Skin epidermis (tissue), 12 donors: ENCODE results near the gene INTS4.
"Not testable (repeated sequence)": the region's sequence is repeated elsewhere in the genome, so short reads cannot be mapped to it uniquely, and the experiment has no call there.

Source experiments
- H3K27ac ChIP-seq, 21 experiments: fragments of 200-600 bp; sonication (generic) in 11 of 21; one replicate each; pipeline ENCODE4 v1.5.0; 2020; ENCODE audit warnings: mild to moderate bottlenecking in 3 of 21, inconsistent platforms in 2 of 21, moderate library complexity in 2 of 21
- H3K4me3 ChIP-seq, 7 experiments: fragments of 200-600 bp; sonication (generic) in 2 of 7; one replicate each; pipeline ENCODE4 v1.5.0; 2020; ENCODE audit warnings: inconsistent platforms in 2 of 7, mild to moderate bottlenecking in 2 of 7, moderate library complexity in 1 of 7

INTS4 gene, protein sequence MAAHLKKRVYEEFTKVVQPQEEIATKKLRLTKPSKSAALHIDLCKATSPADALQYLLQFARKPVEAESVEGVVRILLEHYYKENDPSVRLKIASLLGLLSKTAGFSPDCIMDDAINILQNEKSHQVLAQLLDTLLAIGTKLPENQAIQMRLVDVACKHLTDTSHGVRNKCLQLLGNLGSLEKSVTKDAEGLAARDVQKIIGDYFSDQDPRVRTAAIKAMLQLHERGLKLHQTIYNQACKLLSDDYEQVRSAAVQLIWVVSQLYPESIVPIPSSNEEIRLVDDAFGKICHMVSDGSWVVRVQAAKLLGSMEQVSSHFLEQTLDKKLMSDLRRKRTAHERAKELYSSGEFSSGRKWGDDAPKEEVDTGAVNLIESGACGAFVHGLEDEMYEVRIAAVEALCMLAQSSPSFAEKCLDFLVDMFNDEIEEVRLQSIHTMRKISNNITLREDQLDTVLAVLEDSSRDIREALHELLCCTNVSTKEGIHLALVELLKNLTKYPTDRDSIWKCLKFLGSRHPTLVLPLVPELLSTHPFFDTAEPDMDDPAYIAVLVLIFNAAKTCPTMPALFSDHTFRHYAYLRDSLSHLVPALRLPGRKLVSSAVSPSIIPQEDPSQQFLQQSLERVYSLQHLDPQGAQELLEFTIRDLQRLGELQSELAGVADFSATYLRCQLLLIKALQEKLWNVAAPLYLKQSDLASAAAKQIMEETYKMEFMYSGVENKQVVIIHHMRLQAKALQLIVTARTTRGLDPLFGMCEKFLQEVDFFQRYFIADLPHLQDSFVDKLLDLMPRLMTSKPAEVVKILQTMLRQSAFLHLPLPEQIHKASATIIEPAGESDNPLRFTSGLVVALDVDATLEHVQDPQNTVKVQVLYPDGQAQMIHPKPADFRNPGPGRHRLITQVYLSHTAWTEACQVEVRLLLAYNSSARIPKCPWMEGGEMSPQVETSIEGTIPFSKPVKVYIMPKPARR

DNA sequence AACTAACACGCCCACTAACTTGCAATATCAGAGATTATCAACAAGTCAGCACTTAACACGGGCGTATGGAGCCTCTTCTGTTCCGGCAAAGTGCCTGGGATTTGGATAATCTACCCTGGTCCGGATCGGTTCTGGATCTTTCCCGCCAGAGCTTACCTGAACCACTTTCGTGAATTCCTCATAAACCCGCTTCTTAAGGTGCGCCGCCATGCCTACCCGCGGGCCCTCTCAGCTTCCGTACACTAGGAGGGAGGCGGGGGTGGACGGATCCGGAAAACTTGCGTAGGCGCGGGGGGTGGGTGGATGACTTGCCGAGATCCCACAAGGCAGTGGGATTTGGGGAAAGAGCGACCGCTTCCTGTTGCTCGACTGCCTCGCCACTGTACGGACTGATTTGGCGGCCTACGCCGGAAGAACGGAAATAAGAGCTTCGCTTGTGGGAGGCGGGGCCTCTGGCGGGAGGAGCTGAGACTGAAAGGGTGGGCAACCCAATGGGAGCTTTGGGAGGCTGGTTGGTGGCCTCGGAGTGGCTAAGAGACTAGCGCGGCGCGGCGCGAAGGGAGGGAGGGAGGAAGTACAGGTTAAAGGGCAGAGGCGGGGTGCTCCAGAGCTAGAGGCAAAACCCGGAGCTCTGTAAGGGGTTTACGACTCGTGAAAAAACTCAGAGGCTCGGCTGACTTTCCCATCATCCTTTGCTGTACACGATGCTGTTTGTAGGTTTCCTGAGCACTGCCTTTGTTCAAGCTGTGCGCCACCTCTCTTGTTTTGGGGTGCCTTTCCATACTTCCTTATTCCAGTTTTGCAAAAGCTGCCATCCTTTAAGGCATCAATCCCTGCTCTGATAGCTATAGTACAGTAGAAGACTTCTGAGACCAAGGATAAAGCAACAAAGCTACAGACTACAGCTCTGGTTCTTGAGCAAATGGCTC lies at the start of gene INTS4:
TSS of gene INTS4 (minus strand) at position 235 of the 929 bp plus-strand sequence. CDS start at position 210, 25 bp downstream.
- H3K27ac ChIP-seq: peak within 1 kb of the TSS; percentile 39 to 89 (median 77)
- H3K4me3 ChIP-seq: peak within 1 kb of the TSS; percentile 57 to 75 (median 64)

GRCh38 chr11:78041843-78042440 lies 47.5 kb upstream of the INTS4 start:
- Histone ChIP-seq H3K4me3 (no peak overlapping the region), H3K27ac (no peak overlapping the region)

GRCh38 chr11:78041380-78041719 lies 46.9 kb upstream of the INTS4 start:
- H3K4me3 ChIP-seq, H3K27ac ChIP-seq: not testable (repeated sequence)

GRCh38 chr11:78040691-78041379 lies 46.4 kb upstream of the INTS4 start:
- H3K4me3 ChIP-seq: peak overlapping the region in 1 of 7 experiments; percentile 22
- peak overlapping the region in 11 of 21 experiments; percentile 34 to 84 (median 75) for H3K27ac ChIP-seq

DNA sequence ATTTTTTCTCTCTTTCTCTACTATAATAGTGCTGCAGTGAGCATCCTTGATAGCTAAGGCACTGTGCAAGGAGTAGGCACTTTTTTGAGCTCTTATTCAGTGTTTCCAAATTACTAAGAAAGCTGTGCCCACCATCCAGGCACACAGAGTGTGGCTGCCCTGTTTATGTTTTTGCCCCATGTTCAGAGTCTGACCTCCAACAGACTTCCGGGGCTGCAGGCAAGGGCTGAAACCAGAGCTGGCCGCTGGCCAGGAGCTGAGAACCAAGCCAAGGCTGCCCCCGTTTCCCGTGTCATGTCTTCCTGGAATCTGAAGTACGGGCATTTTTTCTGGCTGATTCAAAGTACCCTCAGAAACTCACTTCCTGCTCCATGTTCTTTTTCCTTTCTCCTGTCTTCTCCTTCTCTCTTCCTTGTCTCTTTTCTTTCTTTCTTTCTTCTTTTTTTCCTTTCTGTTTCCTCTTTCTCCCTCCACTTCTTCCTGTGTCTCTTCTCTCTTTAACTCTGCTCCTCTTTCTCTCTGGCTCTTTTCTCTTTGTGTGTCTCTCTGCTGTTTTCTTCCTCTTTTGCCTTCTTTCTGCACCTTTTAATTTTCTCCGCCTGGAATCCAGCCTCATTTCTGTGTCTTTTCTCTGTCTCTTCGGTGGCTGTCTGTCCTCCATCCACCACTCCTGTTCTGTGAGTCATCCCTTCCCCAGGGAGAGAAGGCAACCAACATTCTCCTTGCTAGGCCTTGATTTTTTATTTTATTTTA lies 45.6 kb upstream of the INTS4 start:
- peak overlapping the region in 1 of 7 experiments; percentile 22 for H3K4me3 ChIP-seq
- peak overlapping the region in 19 of 21 experiments; percentile 26 to 84 (median 73) for H3K27ac ChIP-seq

GRCh38 chr11:78039391-78039918 lies 45.0 kb upstream of the INTS4 start:
- peak overlapping the region in 15 of 21 experiments; percentile 26 to 84 (median 75) for H3K27ac ChIP-seq
- H3K4me3 ChIP-seq: peak overlapping the region in 1 of 7 experiments; percentile 22

- Histone ChIP-seq H3K4me3 (no peak overlapping the region), H3K27ac (no peak overlapping the region)
Measured at GRCh38 chr11:78038697-78039313, 44.3 kb upstream of the INTS4 start.

DNA sequence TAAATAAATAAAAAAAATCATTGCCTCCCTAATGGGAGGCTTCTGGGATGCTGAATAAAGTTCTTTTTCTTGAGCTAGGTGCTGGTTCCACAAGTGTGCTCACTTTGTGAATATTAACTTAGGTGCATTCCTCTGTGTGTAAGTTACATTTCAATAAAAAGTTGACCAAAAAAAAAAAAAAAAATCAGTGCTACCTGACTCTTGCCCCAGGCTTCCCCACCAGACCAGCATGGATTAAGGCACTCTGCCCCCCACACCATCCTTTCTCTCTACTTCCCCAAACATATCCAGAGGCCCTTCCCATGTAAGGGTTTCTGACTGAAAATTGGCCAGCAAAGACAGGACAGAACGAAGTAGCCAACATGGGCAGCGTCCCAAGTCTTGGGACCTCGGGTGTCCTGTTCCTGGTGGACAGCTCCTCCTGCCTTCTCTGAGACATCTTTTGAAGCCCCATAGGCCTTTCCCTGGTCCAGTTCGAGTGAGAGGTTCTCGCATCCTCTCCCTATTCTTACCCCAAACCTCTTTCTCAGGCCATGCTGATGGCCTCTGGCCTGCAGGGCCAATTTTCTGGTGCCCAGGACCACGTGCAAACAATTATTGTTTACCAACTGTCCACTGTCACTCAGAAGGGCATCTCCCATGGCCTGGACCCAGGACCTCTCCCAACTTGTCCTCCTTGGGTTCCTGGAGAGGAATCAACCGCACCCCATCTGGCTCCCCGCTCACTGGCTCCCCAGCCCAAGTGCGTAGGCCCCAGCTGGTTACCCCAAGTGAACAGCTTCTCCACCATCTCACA lies 43.6 kb upstream of the INTS4 start:
- H3K27ac ChIP-seq: no peak overlapping the region
- H3K4me3 ChIP-seq: no peak overlapping the region

GRCh38 chr11:78037056-78037455 lies 42.6 kb upstream of the INTS4 start:
- Histone ChIP-seq H3K4me3 (no peak overlapping the region), H3K27ac (no peak overlapping the region)

- Histone ChIP-seq H3K27ac (no peak overlapping the region), H3K4me3 (no peak overlapping the region)
Measured at GRCh38 chr11:78036313-78036712, 41.8 kb upstream of the INTS4 start.

- H3K4me3 ChIP-seq: no peak overlapping the region
- no peak overlapping the region for H3K27ac ChIP-seq
Measured at GRCh38 chr11:78034623-78035022, 40.2 kb upstream of the INTS4 start.

- no peak overlapping the region for H3K27ac ChIP-seq
- H3K4me3 ChIP-seq: no peak overlapping the region
Measured at GRCh38 chr11:78033040-78033439, 38.6 kb upstream of the INTS4 start.

DNA sequence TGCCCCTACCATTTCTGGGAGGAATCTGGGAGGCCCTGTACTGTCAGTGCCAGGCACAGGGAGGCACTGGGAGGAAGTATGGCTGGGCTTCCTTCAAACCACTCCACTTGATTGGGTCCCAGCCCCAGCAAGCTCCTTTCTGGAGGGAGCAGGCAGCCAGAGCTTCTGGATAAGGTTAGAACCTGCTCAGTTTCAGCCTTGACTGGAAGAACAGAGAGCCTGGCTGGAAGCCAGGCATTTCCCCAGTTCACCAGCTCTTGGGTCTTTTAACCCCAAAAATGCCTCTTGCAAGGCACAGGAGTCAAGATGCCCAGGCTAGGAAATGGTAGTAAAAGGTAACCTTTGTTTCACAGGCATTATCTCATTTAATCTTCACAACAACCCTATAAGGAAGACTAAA lies 37.6 kb upstream of the INTS4 start:
- no peak overlapping the region for H3K27ac ChIP-seq

GRCh38 chr11:78031629-78032028 lies 37.2 kb upstream of the INTS4 start:
- Histone ChIP-seq H3K4me3 (no peak overlapping the region), H3K27ac (no peak overlapping the region)

More for the DNA sequence above, 37.6 kb upstream of the INTS4 start:
- no peak overlapping the region for H3K4me3 ChIP-seq

DNA sequence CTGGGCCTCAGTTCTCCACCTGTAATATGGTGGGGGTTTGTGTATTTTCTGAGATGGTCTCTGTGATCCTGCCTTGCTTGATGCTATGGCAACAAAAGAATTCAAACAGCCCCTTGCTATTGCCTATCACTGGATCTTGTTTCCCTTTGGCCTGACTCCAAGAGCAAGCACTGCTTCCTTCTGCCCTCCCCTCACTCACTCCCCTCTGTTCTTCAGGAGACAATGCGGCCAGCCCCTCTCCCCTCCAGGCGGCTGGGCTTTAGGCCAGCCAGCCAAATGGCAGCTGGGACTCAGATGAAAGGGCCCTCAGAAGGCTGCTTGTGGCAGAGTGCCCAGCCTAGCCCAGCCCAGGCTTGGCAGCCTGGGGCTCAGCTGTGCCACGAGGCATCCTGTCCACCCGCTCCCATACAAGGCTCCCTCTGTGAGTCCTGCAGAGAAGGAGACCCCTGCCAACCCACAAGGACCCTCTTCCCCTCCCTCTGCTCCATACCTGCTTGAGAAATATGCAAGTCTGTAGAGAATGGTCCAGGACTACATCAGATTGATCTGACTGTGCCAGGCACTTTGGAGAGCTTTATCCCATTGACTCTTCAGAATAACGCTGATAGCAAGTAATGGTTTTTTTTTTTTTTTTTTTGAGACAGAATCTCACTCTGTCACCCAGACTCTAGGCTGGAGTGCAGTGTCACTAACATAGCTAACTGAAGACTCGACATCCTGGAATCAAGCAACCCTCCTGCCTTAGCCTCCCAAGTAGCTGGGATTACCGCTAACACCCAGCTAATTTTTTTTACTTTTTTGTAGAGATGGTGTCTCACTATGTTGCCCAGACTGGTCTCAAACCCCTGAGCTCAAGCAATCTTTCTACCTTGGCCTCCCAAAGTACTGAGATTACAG lies 36.2 kb upstream of the INTS4 start:
- no peak overlapping the region for H3K4me3 ChIP-seq
- H3K27ac ChIP-seq: no peak overlapping the region
